GM12875 (cell line): Measurements from ENCODE around the gene TMEM222.
A peak's percentile ranks its signal among the peaks of the same experiment; 100 is the strongest.

ENCODE experiments used
- H3K4me3 ChIP-seq: one replicate; pipeline ENCODE4 v1.5.1; 2011; ENCODE audit warnings: low read depth, low read length, control low read depth
- TF ChIP-seq, protein P1 (sequence below): IDR thresholded peaks from 2 replicates; pipeline ENCODE4 v1.5.1; 2011; ENCODE audit warnings: low read depth, mild to moderate bottlenecking, control low read depth, inconsistent platforms, low read length, moderate library complexity, borderline replicate concordance; ENCODE audit not compliant: insufficient read depth

The TMEM222 gene

DNA sequence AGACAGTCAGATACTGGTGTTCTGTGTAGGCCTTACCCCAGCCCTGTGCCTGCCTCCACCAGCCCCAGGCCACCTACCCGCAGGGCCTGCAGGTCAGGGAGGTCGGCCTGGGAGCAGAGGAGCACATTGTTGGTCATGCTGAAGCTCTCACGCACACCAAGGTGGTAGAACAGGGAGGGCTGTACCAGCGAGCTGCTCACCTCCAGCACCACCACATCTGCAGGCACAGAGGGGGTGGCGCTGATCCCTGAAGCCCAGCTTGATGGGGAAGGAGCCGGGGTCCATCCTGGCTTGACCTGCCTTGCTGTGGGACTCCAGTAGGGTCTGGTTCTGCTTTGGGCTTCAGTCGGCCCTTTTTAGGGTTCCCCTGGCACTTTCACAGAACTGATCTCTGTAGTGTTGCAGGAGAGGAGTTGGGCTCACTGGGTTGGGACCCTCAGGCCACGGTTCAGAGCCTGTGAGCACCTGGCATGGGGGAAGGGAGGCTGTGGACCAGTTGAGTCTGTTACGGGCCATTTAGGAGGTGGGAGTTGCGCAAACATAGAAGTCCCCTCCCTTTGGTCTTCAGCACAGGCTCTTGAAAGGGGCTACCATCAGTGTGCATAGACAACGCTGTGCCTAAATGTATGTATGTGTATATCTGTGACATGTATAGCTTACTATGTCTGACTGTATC lies 42.9 kb downstream of the TMEM222 start:
- no peak overlapping the region for H3K4me3 ChIP-seq

DNA sequence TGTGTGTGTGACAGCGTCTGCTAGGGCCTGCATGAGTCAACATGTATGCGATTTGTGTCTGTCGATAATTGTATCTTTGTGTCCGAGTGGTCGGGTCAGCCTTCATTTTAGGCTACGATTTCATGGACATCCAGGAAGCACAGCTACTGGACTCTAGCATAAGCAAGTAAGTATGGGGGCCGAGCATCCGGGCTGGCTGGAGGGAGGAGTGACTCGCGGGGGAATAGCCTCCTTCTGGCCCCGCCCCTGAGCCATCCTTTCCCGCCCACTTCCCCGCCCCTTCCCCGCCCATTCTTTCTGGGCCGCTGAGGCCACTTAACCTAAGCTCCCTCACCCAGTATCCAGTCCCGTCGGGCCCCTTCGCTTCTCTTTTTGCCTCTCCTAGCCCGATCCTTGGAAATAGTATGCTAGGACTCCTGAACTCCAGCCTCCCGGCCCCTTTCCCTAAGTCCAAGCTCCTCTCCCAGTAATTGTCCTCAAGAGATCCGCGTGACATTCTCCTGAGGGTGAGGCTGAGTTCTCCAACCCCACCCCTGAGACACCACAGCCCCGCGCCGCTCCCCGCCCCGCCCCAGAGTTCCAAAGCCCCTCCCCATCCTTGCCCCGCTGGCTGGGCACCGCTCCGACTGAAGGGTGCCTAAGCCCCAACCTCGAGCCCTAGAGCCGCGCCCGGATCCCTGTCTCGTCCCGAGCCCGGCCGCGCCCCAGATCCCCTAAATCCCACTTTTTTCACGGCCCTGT lies 43.6 kb downstream of the TMEM222 start:
- TF ChIP-seq, protein P1, sequence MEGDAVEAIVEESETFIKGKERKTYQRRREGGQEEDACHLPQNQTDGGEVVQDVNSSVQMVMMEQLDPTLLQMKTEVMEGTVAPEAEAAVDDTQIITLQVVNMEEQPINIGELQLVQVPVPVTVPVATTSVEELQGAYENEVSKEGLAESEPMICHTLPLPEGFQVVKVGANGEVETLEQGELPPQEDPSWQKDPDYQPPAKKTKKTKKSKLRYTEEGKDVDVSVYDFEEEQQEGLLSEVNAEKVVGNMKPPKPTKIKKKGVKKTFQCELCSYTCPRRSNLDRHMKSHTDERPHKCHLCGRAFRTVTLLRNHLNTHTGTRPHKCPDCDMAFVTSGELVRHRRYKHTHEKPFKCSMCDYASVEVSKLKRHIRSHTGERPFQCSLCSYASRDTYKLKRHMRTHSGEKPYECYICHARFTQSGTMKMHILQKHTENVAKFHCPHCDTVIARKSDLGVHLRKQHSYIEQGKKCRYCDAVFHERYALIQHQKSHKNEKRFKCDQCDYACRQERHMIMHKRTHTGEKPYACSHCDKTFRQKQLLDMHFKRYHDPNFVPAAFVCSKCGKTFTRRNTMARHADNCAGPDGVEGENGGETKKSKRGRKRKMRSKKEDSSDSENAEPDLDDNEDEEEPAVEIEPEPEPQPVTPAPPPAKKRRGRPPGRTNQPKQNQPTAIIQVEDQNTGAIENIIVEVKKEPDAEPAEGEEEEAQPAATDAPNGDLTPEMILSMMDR = no peak
- peak overlapping the region; percentile 33 for H3K4me3 ChIP-seq

More for the DNA sequence above, 42.9 kb downstream of the TMEM222 start:
- TF ChIP-seq, protein P1 = no peak

GRCh38 chr1:27366113-27366410 lies 44.1 kb downstream of the TMEM222 start:
- H3K4me3 ChIP-seq = peak overlapping the region; percentile 33
- TF ChIP-seq, protein P1 = no peak

- TF ChIP-seq, protein P1 = peak; percentile 63; the same call in 1 of the 2 replicates
- H3K4me3 ChIP-seq = peak within 1 kb of the TSS; percentile 36
Measured at GRCh38 chr1:27366411-27367159, 44.6 kb downstream of the TMEM222 start, which contains the start of gene MAP3K6. TSS of gene MAP3K6 (minus strand) at chr1:27366961. CDS start at chr1:27366597, 364 bp downstream.

- H3K4me3 ChIP-seq = no peak overlapping the region
- TF ChIP-seq, protein P1 = no peak
Measured at GRCh38 chr1:27367160-27367650, 45.2 kb downstream of the TMEM222 start.

DNA sequence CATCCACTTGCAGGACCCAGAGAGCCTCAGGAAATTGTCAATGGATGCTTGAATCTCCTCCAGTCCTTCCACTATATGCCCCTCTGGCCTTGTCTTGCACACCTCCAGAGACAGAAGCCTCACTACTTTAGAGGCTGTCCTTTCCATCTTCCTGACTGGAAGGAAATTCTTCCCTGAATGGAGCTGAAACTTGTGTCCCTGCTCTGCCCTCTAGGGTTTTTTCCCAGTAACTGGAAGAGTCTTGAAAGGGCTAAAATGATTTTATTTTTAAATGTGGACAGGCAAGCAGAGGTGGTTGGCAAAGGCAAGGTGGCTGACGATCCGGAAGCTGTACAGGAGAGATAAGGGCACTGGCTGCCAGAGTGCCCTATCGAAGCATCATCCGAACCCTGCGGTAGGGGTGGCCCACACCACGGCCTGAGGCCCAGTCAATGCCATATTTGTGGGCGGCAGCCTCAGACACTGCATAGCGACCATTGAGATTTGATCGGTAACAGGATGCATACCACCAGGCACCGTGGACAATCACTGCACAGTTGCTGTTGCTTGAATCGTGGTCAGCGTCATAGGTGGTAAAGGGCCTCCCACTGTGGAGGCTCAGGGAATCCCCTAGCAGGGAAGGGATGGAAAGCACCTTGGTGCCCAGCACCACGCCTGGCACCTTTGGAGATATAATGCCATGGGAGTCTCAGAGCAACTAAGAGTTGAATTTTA lies 47.1 kb downstream of the TMEM222 start:
- TF ChIP-seq, protein P1 = no peak
- no peak overlapping the region for H3K4me3 ChIP-seq
